GM12873 (cell line): ENCODE results near the gene CCM2L.

Source experiments
- TF ChIP-seq, protein P1 (sequence below): IDR thresholded peaks from 2 replicates; pipeline ENCODE4 v1.5.1; 2012; ENCODE audit warnings: low read depth, mild to moderate bottlenecking, moderate library complexity, low read length, control low read depth; ENCODE audit not compliant: insufficient read depth; ENCODE audit errors: missing control alignments

The CCM2L gene

DNA sequence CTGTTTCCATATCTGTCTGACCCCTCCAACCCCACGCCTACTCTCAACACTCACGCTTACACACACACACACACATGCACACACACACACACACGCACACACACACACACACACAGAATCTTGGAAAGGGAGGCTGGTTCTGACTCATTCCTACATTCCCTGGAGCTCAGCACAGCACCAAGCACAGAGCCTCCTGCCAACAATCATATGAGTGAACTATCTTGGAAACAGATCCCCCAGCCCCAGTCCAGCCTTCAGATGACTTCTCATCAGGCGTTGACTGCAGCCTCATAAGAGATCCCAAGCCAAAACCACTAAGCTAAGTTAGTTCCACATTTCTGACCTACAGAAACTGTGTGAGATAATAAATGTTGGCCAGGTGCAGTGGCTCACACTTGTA is 27.7 kb downstream of the CCM2L start:
- TF ChIP-seq, protein P1, sequence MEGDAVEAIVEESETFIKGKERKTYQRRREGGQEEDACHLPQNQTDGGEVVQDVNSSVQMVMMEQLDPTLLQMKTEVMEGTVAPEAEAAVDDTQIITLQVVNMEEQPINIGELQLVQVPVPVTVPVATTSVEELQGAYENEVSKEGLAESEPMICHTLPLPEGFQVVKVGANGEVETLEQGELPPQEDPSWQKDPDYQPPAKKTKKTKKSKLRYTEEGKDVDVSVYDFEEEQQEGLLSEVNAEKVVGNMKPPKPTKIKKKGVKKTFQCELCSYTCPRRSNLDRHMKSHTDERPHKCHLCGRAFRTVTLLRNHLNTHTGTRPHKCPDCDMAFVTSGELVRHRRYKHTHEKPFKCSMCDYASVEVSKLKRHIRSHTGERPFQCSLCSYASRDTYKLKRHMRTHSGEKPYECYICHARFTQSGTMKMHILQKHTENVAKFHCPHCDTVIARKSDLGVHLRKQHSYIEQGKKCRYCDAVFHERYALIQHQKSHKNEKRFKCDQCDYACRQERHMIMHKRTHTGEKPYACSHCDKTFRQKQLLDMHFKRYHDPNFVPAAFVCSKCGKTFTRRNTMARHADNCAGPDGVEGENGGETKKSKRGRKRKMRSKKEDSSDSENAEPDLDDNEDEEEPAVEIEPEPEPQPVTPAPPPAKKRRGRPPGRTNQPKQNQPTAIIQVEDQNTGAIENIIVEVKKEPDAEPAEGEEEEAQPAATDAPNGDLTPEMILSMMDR, result no peak

DNA sequence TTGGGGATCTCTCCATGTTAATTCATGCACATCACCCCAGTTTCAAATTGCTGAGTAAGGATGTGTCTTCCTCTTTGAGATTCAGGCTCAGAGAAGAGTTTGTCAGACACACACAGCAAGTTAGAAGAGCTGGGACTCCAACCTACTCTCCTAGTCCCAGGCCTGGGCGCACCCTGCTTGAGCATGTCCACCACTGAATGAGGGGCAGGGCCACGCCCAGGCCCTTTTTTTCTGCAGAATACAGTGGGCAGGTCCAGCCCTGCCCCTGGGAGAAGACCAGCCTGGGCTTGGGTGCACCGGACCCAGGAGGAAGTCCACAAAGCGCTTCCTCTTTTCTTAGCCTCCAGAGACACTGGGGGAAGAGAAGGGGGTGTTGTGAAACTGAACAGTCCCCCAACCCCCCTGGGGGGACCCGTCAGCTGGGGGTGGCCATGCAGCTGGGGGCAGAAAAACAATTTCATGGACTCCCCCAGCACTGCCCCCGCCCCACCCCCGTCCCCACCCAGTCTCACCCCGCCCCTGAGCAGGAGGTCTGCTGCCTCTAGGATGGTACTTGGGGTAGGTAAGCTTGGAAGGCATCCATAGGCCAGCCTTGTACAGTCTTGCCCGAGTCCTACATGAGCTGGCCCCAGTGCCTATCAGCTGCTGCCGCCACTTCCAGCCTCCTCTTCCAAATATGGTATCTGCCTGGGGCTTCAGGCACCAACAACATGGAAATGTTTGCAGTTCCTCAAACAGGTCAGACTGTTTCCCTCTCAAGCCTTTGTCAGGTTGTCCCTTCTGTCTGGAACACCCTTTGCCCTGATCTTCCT is 30.1 kb downstream of the CCM2L start:
- TF ChIP-seq, protein P1, result no peak

DNA sequence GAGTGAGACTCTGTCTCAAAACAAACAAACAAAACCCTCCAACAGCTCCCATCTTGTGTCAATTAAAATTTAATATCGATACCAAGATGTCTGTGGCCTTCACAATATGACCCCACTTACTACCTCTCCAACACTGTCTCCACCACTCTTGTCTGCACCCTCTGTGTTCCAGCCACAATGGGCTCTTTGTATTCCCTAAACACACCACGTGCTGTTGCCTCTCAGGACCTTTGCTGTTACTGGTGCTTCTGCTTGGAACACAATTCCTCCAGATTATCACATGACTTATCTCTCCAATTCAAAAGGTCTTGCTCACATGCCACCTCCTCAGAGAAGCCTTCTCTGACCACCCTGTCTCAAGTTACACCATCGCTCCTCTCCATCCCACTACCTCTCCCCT is 35.8 kb downstream of the CCM2L start:
- TF ChIP-seq, protein P1, result no peak

DNA sequence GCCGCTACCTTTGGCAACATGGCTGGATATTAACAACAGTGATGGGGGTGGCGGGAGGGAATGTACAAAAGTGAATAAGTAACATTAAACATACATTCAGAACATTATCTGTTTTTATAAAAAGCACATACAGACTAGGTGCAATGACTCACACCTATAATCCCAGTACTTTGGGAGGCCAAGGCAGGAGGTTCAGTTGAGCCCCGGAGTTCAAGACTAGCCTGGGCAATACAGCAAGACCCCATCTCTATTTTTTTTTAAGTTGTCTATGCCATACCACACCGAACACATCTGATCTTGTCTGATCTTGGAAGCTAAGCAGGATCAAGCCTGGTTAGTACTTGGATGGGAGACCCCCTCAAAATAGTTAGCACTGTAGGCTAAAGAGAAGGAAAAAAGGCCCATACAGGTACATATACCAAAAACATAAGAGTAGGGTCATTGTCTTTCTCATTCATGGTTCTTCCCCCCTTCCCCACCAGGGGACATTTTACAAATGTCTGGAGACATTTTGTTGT is 40.1 kb downstream of the CCM2L start:
- TF ChIP-seq, protein P1, result no peak

DNA sequence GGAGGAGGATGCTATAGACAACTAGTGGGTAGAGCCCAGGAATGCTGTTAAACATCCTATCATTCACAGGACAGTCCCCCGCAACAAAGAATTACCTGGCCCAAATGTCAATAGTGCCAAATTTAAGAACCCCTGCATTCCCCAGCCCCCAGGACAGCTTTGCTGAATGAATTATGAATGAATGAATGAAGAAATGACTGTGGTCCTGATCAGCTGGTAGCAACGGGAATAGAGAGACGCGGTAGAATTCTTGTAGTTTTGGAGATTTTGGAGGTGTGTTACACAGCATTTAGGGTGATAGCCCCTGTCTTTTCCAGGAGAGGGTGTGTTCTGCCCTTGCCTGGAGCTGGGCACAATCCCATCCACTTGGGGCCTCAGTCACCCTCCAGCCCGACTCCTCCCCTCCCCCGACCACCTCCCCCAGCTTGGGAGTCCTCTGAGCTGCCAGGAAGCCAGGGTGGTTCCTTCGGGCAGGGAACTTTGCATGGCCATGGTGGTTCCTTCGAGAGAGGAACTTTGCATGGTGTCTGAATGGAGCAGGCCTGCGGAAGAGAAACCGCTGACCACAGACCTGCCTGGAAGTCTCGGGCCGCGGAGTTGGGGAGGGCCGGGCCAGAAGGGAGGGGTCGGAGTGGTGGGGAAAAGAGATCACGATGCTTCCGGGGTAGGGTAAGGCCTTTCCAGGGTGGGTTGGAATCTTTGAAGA is 40.8 kb downstream of the CCM2L start:
- TF ChIP-seq, protein P1, result no peak

DNA sequence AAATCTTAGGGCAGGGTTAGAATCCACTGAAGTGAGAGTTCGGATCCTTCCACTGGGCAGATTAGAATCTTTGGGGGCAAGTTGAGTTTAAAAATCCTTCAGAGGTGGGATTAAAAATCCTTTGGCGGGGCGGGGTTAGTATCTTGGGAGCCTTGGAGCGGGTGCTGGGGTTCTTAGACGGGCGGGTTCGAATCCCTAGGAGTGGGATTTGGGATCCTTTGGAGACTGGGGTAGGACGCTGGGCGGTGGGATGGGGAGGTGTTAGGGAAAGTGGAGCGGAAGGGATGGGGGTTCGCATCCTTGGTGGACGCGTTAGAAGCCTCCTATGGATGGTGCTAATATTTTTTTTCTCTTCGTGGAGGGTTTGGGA is 41.5 kb downstream of the CCM2L start:
- TF ChIP-seq, protein P1, result no peak

DNA sequence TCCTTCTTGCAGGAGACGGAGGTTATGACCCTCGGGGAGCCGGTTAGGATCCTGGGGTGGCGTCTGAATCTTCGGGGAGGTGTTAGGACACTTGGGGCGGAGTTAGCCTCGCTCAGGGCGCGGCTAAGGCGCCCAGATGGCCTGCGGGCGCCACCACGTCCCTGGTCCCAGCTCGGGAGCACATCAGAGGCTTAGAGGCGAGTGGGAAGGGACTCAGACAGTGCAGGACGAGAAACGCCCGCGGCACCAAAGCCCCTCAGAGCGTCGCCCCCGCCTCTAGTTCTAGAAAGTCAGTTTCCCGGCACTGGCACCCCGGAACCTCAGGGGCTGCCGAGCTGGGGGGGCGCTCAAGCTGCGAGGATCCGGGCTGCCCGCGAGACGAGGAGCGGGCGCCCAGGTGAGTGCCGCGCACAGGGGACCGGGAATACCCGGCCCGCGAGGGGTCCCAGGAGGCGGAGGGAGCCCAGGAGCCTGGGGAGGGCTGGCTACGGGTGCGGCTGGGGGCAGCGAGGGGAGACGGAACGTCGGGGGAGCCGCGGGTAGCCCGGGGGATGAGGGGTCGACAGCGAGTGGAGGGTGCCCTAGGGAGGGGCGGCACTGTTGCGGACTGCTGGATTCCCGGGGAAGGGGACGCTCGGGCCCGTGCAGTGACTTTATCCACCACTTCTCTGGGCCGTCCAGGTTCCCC is 42.0 kb downstream of the CCM2L start, which contains the start of gene HCK:
Gene HCK, plus strand, starts transcription at position 153 of the 688 bp plus-strand sequence.
- TF ChIP-seq, protein P1, result no peak
